Testis (tissue), 3 donors: ENCODE data around the gene FHOD1. TPM values are rescaled to one million over a fixed set of nuclear protein-coding genes. Genes with fewer than 3 reads are reported as not detected.

Experiments
- DNase-seq: peaks from one replicate; pipeline ENCODE4 v3.0.0-alpha.2; 2019
- H3K27ac ChIP-seq, 2 donors: fragments of 200-600 bp; sonication (generic); one replicate each; pipeline ENCODE4 v1.5.1; 2019
- H3K27me3 ChIP-seq: fragments of 200-600 bp; sonication (generic); one replicate; pipeline ENCODE4 v1.5.1; 2019
- H3K36me3 ChIP-seq: fragments of 200-600 bp; sonication (generic); one replicate; pipeline ENCODE4 v1.5.1; 2017; ENCODE audit warnings: low read depth; ENCODE audit errors: missing control alignments
- H3K4me1 ChIP-seq: fragments of 200-600 bp; sonication (generic); one replicate; pipeline ENCODE4 v1.5.1; 2019
- H3K4me3 ChIP-seq, 2 donors: fragments of 200-600 bp; sonication (generic); one replicate each; pipeline ENCODE4 v1.5.1; 2017 to 2019
- H3K9me3 ChIP-seq: fragments of 200-600 bp; sonication (generic); one replicate; pipeline ENCODE4 v1.5.1; 2017
- POLR2A ChIP-seq: fragments of 450-650 bp; IDR thresholded peaks from one replicate; pipeline ENCODE4 v1.6.1; 2017; ENCODE audit warnings: antibody characterized with exemption, mild to moderate bottlenecking, moderate library complexity
- WGBS, 2 donors: methylation state at CpG; one replicate each; pipeline ENCODE4 v1.1.5; 2018; 5-methylcytosine and 5-hydroxymethylcytosine counted together
- intact Hi-C: fragments of 100-400 bp; cut with DNase I; formaldehyde crosslinking; loops from one replicate; pipeline ENCODE4 v1.15.1; 2023; ENCODE audit warnings: low total_unique reads
- polyA plus RNA-seq: library from polyadenylated mRNA; stranded (reverse); fragments of 350-450 nt; fragmentation: Illumina TruSeq; extraction: RNeasy Lipid Tissue Mini Kit (QIAGEN cat#74804); gene quantifications from one replicate; pipeline ENCODE4 v1.2.3, GENCODE V29; 2014; ENCODE audit warnings: low read depth, low replicate concordance; ENCODE audit not compliant: insufficient read depth
- total RNA-seq, 2 donors: library from RNA; depleted of rRNA; stranded (reverse); fragments of >200 nt; gene quantifications; one replicate each; pipeline ENCODE4 v1.2.3, GENCODE V29; 2016
- TF ChIP-seq, protein P1 (sequence below), 3 experiments: fragments of 450-650 bp in 2 of 3; fragments of 200-600 bp in 1 of 3; sonication (generic) in 1 of 3; IDR thresholded peaks; one replicate each; pipeline ENCODE4 v1.5.1; 2016 to 2019; ENCODE audit warnings: antibody characterized with exemption in 3 of 3, mild to moderate bottlenecking in 2 of 3, moderate library complexity in 1 of 3

FHOD1 gene
- total and polyA plus RNA-seq, 3 donors from 2014 or later: 17.0 to 40.0 (median 28.8) TPM

DNA sequence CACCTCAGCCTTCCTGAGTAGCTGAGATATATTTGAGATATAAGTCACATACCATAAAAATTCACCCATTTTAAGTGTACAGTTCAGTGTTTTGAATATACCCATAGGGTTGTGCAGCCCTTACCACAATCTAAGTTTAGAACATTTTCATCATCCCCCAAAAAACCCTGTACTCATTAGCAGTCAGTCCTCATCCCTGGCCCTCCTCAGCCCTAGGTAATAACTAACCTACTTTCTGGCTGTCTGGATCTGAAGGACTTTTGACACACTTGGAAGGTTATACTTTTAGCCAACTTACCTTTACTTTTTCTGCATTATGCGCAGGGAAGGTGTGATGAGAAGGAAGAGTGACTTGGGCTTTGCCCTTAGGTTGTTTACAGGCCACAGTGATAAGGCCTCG is 28.0 kb upstream of the FHOD1 start:
- Histone ChIP-seq H3K36me3 (no peaks in the 10 kb centered on the region), H3K4me1 (peaks cover 17% of the 10 kb centered on the region), H3K4me3 (no peak overlapping the region), H3K27me3 (no peaks in the 10 kb centered on the region), H3K9me3 (no peaks in the 10 kb centered on the region), H3K27ac (no peak overlapping the region)
- 85 to 92% methylated on average over 2 of the region's 2 CpGs for WGBS, 2 donors
- TF ChIP-seq, protein P1, sequence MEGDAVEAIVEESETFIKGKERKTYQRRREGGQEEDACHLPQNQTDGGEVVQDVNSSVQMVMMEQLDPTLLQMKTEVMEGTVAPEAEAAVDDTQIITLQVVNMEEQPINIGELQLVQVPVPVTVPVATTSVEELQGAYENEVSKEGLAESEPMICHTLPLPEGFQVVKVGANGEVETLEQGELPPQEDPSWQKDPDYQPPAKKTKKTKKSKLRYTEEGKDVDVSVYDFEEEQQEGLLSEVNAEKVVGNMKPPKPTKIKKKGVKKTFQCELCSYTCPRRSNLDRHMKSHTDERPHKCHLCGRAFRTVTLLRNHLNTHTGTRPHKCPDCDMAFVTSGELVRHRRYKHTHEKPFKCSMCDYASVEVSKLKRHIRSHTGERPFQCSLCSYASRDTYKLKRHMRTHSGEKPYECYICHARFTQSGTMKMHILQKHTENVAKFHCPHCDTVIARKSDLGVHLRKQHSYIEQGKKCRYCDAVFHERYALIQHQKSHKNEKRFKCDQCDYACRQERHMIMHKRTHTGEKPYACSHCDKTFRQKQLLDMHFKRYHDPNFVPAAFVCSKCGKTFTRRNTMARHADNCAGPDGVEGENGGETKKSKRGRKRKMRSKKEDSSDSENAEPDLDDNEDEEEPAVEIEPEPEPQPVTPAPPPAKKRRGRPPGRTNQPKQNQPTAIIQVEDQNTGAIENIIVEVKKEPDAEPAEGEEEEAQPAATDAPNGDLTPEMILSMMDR (IDR thresholded peaks at IDR 0.05): no peak
- no peak for TF ChIP-seq POLR2A
- intact Hi-C loops: no loop called here
- DNase-seq: no peak

DNA sequence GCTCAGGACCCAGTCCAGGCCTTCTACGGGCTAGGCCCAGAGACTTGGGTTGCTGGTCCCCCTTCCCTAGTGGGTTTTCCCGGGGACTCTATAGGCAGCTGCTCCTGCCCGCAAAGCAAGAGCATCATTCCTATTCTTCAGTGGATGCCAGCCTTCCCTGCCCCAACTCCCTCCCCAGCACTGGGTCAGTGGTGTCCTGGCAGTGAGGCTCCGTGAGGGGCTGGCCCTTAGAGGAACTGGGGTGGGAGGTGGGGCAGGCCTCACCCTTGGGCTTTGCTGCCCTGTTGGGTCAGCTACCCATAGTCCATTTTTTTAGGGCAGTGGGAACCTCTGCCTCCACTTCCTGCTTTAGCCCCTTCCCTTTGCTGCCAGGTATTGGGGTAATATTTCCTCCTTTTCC is 24.2 kb upstream of the FHOD1 start:
- no peak for TF ChIP-seq POLR2A
- TF ChIP-seq, protein P1 (IDR thresholded peaks at IDR 0.05): no peak

DNA sequence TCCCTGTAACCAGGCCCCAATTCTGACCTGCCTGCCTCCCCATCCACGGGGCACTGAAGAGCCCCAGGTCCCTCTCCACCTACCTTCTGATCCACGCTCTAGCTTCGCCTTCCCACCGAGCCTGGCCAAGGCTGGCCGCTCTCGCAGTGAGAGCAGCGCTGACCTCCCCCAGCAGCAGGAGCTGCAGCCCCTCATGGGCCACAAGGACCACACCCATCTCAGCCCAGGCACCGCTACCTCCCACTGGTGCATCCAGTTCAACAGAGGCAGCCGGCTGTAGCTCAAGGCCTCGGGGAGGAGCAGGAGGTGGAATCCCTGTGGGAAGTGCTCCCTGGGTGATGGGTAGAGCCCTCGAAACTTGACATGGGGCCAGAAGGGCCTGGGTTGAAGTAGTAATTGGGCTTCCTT is 23.7 kb upstream of the FHOD1 start:
- WGBS, 2 donors: 83% methylated on average over 11 of the region's 11 CpGs; no CpG with 5 or more reads in 1 of the 2 donors
- no peak for TF ChIP-seq POLR2A
- TF ChIP-seq, protein P1 (IDR thresholded peaks at IDR 0.05): no peak
- Histone ChIP-seq H3K27me3 (no peaks in the 10 kb centered on the region), H3K9me3 (no peaks in the 10 kb centered on the region), H3K4me3 (no peak overlapping the region), H3K4me1 (no peaks in the 10 kb centered on the region), H3K27ac (no peak overlapping the region), H3K36me3 (no peaks in the 10 kb centered on the region)
- DNase-seq: no peak
- intact Hi-C loops: no loop called here

More for the DNA sequence above, 24.2 kb upstream of the FHOD1 start:
- no peak for DNase-seq
- no peaks in the 10 kb centered on the region for H3K4me1 ChIP-seq
- no peaks in the 10 kb centered on the region for H3K27me3 ChIP-seq
- no peaks in the 10 kb centered on the region for H3K36me3 ChIP-seq
- no peak overlapping the region for H3K4me3 ChIP-seq
- intact Hi-C loops: no loop called here
- no peak overlapping the region for H3K27ac ChIP-seq
- no peaks in the 10 kb centered on the region for H3K9me3 ChIP-seq
- 91 to 100% methylated on average over 2 to 4 of the region's 4 CpGs for WGBS, 2 donors

DNA sequence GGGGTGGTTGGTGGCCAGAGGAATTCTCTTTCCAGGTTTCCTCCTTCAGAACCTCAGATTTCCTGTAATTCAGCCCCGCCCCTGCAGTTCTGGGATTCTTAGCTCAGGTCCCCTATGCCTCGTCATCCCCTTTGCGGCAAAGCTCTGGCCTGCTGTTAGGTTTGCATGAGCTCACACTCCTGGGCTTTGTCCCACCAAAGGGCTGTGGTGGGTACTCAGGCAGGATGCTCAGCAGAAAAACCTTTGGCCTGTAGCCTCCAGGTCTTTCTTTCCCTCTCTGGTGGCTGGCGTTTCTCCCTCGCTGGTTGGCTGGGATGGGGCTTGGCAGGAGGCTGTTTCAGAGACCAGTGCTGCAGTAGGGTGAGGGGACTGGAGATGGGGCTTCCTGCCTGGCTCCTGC is 22.5 kb upstream of the FHOD1 start:
- no peak for DNase-seq
- 78 to 85% methylated on average over 4 to 5 of the region's 5 CpGs for WGBS, 2 donors
- Histone ChIP-seq H3K27ac (no peak overlapping the region), H3K4me3 (no peak overlapping the region), H3K4me1 (no peaks in the 10 kb centered on the region), H3K36me3 (no peaks in the 10 kb centered on the region), H3K27me3 (no peaks in the 10 kb centered on the region), H3K9me3 (no peaks in the 10 kb centered on the region)
- TF ChIP-seq, protein P1 (IDR thresholded peaks at IDR 0.05): no peak
- no peak for TF ChIP-seq POLR2A
- intact Hi-C loops: no loop called here

DNA sequence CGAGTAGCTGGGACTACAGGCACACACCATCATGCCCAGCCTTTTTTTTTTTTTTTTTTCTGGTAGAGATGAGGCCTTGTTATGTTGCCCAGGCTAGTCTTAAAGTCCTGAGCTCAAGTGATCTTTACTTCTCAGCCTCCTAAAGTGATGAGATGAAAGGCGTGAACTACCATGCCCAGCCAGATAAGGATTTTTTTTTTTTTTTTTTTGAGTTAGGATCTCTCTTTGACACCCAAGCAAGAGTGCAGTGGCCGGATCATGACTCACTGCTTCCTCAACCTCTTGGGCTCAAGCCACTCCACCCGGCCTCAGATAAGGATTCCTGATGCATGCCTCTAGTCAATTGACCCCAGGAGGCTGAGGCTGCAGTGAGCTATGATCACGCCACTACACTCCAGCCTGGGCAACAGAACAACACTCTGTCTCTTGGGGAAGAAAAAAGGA is 20.9 kb upstream of the FHOD1 start:
- Histone ChIP-seq H3K27ac (no peak overlapping the region), H3K9me3 (no peaks in the 10 kb centered on the region), H3K27me3 (no peaks in the 10 kb centered on the region), H3K4me3 (no peak overlapping the region), H3K36me3 (no peaks in the 10 kb centered on the region), H3K4me1 (no peaks in the 10 kb centered on the region)
- DNase-seq: no peak
- WGBS, 2 donors: 70 to 81% methylated on average over 5 of the region's 5 CpGs
- intact Hi-C loops: no loop called here
- TF ChIP-seq, protein P1 (IDR thresholded peaks at IDR 0.05): no peak
- TF ChIP-seq POLR2A: no peak
